ENCODE results near the gene PDGFC.
A peak's percentile ranks its signal among the peaks of the same experiment; 100 is the strongest.

The PDGFC gene

GRCh38 chr4:156827519-156827918 is 144.1 kb downstream of the PDGFC start:
- H3K27me3 ChIP-seq (ENCODE audit: insufficient read depth, poor library complexity, severe bottlenecking) = no peaks in the 10 kb centered on the region
- H3K27ac ChIP-seq (ENCODE audit: poor library complexity, severe bottlenecking) = no peak overlapping the region
- no peak overlapping the region for H3K4me3 ChIP-seq (ENCODE audit: severe bottlenecking)
- DNase-seq (ENCODE audit: low spot score) = no peak
- TF ChIP-seq, protein P1, sequence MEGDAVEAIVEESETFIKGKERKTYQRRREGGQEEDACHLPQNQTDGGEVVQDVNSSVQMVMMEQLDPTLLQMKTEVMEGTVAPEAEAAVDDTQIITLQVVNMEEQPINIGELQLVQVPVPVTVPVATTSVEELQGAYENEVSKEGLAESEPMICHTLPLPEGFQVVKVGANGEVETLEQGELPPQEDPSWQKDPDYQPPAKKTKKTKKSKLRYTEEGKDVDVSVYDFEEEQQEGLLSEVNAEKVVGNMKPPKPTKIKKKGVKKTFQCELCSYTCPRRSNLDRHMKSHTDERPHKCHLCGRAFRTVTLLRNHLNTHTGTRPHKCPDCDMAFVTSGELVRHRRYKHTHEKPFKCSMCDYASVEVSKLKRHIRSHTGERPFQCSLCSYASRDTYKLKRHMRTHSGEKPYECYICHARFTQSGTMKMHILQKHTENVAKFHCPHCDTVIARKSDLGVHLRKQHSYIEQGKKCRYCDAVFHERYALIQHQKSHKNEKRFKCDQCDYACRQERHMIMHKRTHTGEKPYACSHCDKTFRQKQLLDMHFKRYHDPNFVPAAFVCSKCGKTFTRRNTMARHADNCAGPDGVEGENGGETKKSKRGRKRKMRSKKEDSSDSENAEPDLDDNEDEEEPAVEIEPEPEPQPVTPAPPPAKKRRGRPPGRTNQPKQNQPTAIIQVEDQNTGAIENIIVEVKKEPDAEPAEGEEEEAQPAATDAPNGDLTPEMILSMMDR (IDR thresholded peaks at IDR 0.05; ENCODE audit: poor library complexity, severe bottlenecking) = no peak
- peaks cover 48% of the 10 kb centered on the region for H3K4me1 ChIP-seq (ENCODE audit: insufficient read depth, poor library complexity, severe bottlenecking)
- no peaks in the 10 kb centered on the region for H3K36me3 ChIP-seq (ENCODE audit: low read depth)
- H3K9me3 ChIP-seq (ENCODE audit: severe bottlenecking) = no peaks in the 10 kb centered on the region
- ATAC-seq (ENCODE audit: low read depth) = no peak

DNA sequence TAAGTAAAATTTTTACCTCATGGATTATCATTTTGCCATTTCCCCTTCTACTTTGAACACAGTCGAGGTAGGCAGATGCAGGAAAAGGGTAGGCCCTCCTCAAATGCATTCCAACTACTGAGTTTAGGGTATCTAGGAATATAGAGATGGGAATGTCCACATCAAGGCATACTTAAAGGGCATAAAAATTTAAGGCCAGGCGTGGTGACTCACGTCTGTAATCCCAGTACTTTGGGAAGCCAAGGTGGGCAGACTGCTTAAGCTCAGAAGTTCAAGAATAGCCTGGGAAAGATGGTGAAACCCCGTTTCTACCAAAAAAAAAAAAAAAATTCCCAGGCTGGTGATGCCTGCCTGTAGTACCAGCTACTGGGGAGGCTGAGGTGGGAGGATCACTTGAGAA is 146.5 kb downstream of the PDGFC start:
- DNase-seq (ENCODE audit: low spot score) (no peak), ATAC-seq (ENCODE audit: low read depth) (peak; percentile 68)
- Histone ChIP-seq H3K27ac (ENCODE audit: poor library complexity, severe bottlenecking) (peak overlapping the region; percentile 91), H3K9me3 (ENCODE audit: severe bottlenecking) (no peaks in the 10 kb centered on the region), H3K27me3 (ENCODE audit: insufficient read depth, poor library complexity, severe bottlenecking) (no peaks in the 10 kb centered on the region), H3K4me3 (ENCODE audit: severe bottlenecking) (no peak overlapping the region), H3K36me3 (ENCODE audit: low read depth) (no peaks in the 10 kb centered on the region), H3K4me1 (ENCODE audit: insufficient read depth, poor library complexity, severe bottlenecking) (peaks cover 45% of the 10 kb centered on the region)
- TF ChIP-seq, protein P1 (IDR thresholded peaks at IDR 0.05; ENCODE audit: poor library complexity, severe bottlenecking) = no peak

DNA sequence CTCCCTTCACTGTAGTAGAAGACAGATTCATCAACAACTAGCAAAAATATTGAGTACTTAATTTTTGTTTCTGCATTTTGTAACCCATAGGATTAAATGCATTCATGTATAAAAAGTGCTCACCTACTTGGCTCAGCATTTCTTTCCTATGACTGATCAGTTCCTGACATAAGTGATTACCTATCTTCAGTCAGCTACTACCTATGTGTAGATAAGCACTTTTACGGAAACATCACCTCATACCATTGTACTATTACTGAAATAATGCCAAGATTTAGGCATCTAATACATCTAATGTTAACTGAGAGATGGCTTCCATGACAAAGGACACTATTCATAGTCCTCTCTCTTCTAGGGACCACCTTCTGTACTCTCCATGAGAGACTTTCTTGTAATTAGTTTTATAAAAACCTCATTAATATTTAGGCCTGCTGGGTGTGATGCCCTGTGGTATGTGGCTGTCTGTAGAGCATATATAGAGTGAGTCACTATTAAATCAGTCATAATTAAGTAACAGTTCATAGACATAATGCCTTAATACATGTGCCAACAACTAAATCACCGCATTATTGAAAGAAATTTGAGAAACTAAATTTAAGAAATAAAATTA is 147.0 kb downstream of the PDGFC start:
- no peaks in the 10 kb centered on the region for H3K36me3 ChIP-seq (ENCODE audit: low read depth)
- DNase-seq (ENCODE audit: low spot score) = no peak
- peak overlapping the region; percentile 91 for H3K27ac ChIP-seq (ENCODE audit: poor library complexity, severe bottlenecking)
- no peaks in the 10 kb centered on the region for H3K9me3 ChIP-seq (ENCODE audit: severe bottlenecking)
- peaks cover 40% of the 10 kb centered on the region for H3K4me1 ChIP-seq (ENCODE audit: insufficient read depth, poor library complexity, severe bottlenecking)
- H3K27me3 ChIP-seq (ENCODE audit: insufficient read depth, poor library complexity, severe bottlenecking) = no peaks in the 10 kb centered on the region
- ATAC-seq (ENCODE audit: low read depth) = peak; percentile 91
- TF ChIP-seq, protein P1 (IDR thresholded peaks at IDR 0.05; ENCODE audit: poor library complexity, severe bottlenecking) = no peak
- no peak overlapping the region for H3K4me3 ChIP-seq (ENCODE audit: severe bottlenecking)

- no peak for DNase-seq (ENCODE audit: low spot score)
These were observed 150.7 kb downstream of the PDGFC start for GRCh38 chr4:156820931-156821330.

GRCh38 chr4:156816360-156816755 is 155.2 kb downstream of the PDGFC start:
- H3K4me3 ChIP-seq (ENCODE audit: severe bottlenecking) = no peak overlapping the region
- DNase-seq (ENCODE audit: low spot score) (no peak), ATAC-seq (ENCODE audit: low read depth) (no peak)
- no peaks in the 10 kb centered on the region for H3K27me3 ChIP-seq (ENCODE audit: insufficient read depth, poor library complexity, severe bottlenecking)
- H3K9me3 ChIP-seq (ENCODE audit: severe bottlenecking) = no peaks in the 10 kb centered on the region
- no peaks in the 10 kb centered on the region for H3K4me1 ChIP-seq (ENCODE audit: insufficient read depth, poor library complexity, severe bottlenecking)
- no peaks in the 10 kb centered on the region for H3K36me3 ChIP-seq (ENCODE audit: low read depth)
- TF ChIP-seq, protein P1 (IDR thresholded peaks at IDR 0.05; ENCODE audit: poor library complexity, severe bottlenecking) = no peak
- no peak overlapping the region for H3K27ac ChIP-seq (ENCODE audit: poor library complexity, severe bottlenecking)

More at GRCh38 chr4:156820931-156821330, 150.7 kb downstream of the PDGFC start:
- Histone ChIP-seq H3K27me3 (ENCODE audit: insufficient read depth, poor library complexity, severe bottlenecking) (no peaks in the 10 kb centered on the region), H3K4me1 (ENCODE audit: insufficient read depth, poor library complexity, severe bottlenecking) (peaks cover 18% of the 10 kb centered on the region), H3K36me3 (ENCODE audit: low read depth) (no peaks in the 10 kb centered on the region), H3K27ac (ENCODE audit: poor library complexity, severe bottlenecking) (no peak overlapping the region), H3K4me3 (ENCODE audit: severe bottlenecking) (no peak overlapping the region), H3K9me3 (ENCODE audit: severe bottlenecking) (no peaks in the 10 kb centered on the region)
- ATAC-seq (ENCODE audit: low read depth) = no peak
- TF ChIP-seq, protein P1 (IDR thresholded peaks at IDR 0.05; ENCODE audit: poor library complexity, severe bottlenecking) = no peak
